NCI-H446 treated with DMSO at 0.1 percent for 48 hours (cell line): ENCODE results near the gene ITIH6.
A peak's percentile ranks its signal among the peaks of the same experiment; 100 is the strongest.
"Not testable (repeated sequence)": the region's sequence is repeated elsewhere in the genome, so short reads cannot be mapped to it uniquely, and the experiment has no call there.

Experiments used
- DNase-seq: peaks from one replicate; lab custom pipeline; 2025; lab: John Stamatoyannopoulos, UW

The ITIH6 gene

GRCh38 chrX:54798137-54798536 lies at the start of gene ITIH6:
ITIH6 (minus strand) TSS chrX:54798255; CDS start chrX:54798210, 45 bp downstream.
- DNase-seq: no peak

DNA sequence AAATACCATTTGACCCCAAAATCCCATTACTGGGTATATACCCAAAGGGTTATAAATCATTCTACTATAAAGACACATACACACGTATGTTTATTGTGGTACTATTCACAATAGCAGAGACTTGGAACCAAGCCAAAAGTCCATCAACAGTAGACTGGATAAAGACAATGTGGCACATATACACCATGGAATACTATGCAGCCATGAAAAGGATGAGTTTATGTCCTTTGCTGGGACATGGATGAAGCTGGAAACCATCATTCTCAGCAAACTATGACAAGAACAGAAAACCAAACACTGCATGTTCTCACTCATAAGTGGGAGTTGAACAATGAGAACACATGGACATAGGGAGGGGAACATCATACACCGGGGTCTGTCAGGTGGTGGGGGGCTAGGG lies 49.6 kb upstream of the ITIH6 start:
- DNase-seq: not testable (repeated sequence)

DNA sequence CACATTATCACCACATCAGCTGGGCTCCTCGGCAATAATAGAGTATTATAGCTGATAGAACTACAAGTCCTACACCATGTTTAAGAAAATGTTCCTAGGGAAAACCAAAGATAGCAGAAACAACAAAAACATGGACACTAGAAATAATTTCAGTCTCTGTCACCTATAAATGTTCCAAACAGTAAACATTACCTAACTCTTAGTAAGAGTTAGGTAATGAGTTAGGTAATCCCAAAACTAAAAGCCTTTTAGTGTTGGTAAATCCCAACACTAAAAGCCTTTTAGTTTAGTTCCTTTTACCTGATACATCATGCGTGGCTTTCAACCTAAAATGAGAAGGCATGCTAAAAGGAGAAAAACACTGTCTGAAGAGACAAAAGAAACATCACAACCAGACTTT lies 45.0 kb upstream of the ITIH6 start:
- DNase-seq: no peak

- no peak for DNase-seq
These were observed 44.6 kb upstream of the ITIH6 start for GRCh38 chrX:54842607-54843006.

- not testable (repeated sequence) for DNase-seq
These were observed 43.3 kb upstream of the ITIH6 start for GRCh38 chrX:54841184-54841874.

GRCh38 chrX:54838583-54838982 lies 40.5 kb upstream of the ITIH6 start:
- no peak for DNase-seq

- no peak for DNase-seq
These were observed 28.5 kb upstream of the ITIH6 start for GRCh38 chrX:54826598-54826997.

DNA sequence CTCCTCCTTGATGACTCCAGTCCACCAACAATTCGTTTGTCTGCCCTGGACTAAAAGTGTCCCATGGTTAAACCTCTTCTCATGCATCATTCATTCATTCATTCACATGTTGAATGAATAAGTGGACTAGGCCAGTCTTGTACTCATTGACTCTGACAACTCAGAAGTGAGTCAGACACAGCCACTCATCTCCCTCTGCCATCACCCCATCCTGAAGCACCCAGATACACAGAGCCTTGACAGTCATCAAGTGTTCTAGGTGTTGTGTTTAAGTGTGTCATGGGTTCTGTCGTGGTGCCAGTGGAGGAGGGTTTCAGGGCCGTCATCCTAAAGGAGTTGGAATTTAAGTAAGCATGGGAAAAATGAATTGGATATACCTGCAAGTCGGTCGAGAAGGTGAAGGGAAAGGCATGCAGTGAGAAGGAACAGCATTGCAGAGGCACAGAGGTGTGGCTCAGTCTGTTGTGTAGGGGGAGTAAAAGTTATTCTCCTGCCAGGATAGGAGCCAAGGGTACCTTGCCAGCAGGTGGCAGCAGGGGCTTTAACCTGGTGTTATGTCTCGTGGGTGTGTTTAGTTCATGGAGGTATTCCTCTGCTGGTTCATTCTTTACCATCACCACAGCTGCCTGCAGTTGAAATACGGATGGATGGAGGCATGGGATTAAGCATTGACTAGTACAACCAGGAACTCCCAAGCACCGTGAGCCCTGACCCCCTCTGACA lies 27.8 kb upstream of the ITIH6 start:
- no peak for DNase-seq

DNA sequence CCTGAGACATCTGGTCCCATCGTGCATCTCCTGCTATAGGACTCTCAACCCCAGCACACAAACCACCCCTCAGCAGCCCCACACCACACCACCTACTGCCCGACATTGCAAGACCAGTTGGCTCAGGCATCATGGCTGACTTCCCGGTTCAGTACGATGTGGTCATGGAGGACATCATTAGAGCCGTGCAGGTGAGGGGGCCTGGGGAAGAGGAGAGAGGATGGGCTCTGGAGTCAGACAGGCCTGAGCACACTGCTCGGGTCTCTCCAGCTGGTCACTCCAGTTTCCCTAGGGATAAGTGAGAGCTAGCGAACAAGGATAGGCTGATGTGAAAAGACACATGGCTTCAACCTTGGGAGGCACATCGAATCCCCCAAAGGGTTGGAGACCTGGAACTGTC lies 26.7 kb upstream of the ITIH6 start:
- no peak for DNase-seq

GRCh38 chrX:54824195-54824594 lies 26.1 kb upstream of the ITIH6 start:
- no peak for DNase-seq

GRCh38 chrX:54821310-54821709 lies 23.3 kb upstream of the ITIH6 start:
- no peak for DNase-seq

DNA sequence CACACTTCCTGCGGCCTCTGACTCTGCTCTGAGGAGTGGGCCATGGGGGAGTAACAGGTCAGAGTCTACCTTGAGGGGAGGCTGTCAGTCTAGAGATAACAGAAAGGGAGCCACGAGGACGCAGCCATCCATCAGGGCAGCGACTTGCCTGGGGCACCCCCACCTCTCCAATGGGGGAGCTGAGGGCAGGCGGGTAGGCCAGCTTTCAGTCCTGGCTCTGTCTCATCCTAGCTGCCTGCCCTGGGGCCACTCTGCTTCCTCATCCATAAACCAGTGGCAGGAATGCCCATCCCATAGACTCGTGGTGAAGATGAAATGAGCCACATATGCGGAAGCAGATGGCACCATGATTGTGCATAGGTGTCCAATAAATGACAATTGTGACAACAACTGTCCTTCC lies 22.7 kb upstream of the ITIH6 start:
- no peak for DNase-seq

GRCh38 chrX:54819201-54819600 lies 21.1 kb upstream of the ITIH6 start:
- no peak for DNase-seq

DNA sequence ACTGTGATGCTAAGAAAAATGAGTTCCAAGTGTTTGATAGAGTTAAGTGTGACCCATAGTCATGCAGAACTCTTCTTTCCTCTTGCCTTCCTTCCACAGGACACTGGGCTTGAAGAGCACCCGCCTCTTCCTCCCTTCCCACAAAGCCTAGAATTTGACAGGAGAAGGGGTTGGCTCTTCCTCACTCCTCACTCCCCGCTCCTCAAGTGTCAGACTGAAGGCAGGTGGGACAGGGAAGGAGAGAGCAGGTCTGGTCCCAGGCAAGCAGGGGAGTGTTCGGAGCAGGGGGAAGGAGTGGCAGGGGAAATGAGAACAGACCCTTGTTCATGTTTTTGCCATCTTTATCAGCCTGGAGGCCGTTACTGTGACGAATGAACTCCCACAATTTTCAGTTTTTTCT lies 20.2 kb upstream of the ITIH6 start:
- DNase-seq: no peak

GRCh38 chrX:54817220-54817820 lies 19.3 kb upstream of the ITIH6 start:
- DNase-seq: no peak

GRCh38 chrX:54812306-54812705 lies 14.3 kb upstream of the ITIH6 start:
- no peak for DNase-seq

- no peak for DNase-seq
These were observed 13.3 kb upstream of the ITIH6 start for GRCh38 chrX:54811301-54811885.

DNA sequence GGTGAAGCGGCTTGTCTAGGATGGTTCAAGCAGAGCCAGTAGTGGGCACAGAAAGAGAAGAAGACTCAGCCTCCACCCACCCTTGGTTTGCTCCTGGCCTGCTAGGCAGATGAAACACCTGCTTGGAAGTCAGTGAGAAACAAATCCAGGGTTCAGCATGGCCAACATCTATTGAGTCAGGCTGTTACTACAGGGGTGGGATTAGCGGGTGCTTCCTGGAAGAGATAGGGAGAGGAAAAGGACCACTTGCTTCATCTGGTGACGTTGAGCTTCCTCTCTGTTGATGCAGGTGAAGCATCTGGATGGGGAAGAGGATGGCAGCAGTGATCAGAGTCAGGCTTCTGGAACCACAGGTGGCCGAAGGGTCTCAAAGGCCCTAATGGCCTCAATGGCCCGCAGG lies 12.5 kb upstream of the ITIH6 start:
- no peak for DNase-seq

DNA sequence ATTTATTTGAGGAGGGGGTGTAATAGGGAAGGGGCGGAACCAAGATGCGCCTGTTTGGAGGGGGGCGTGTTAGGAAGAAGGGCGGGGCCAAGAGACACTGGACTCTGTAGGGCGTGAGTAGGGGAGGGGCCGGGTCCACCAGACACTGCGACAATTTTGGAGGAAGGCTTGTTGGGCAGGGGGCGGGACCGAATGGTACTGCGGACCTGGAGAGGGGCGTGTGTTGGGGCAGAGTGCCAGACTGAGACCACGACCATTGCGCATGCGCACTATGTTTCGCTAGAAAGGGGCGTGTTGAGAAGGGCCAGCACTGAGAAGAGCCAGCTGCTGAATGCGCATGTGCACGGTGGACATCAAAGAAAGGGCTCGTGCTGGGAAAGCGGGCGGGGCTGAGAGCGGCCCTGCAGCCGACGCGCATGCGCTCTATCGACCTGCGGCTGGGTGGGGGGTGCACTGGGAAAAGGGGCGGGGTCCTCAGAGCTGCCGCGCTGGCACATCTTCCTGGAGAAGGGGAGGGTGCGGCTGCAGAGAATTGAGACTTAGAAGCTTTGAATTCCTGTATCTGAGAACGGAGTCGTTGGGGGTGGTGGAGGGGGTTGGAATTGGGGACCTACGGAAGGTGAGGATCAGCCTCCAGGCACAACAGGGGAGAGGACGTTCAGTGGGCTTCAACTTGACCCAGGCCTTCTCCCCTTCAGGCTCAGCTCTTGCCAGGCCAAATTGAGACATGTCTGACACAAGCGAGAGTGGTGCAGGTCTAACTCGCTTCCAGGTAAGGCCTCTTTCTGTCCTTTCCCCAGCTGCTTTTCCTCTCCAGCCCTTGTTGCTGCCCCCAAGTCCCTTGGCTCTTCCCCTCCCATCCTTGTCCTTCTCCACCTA lies 10.8 kb upstream of the ITIH6 start:
- peak; percentile 89 for DNase-seq

DNA sequence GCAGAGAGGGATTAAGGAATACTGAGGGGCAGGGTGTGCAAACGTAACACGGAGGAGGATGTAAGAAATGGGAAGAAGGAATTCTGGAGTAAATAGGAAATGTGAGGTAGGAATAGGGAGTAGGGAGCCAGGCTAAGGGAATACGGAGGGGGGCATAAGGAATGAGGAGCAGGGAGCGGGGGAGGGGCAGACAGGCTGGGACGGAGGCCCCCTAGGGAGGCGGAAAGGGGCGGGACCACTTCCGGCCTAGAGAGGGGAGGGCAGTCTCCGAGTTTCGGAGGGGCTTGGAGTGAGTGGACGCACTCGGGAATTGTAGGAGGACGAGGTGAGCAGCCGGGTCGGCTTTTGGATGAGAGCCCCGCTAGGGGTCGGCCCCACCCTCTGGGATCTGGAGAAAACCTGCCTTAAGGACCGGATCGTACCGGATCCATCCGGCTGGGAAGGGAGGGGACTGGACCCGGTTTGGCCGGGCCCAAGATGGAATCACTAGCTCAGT lies 10.1 kb upstream of the ITIH6 start:
- DNase-seq: no peak

GRCh38 chrX:54807524-54808108 lies 9.6 kb upstream of the ITIH6 start, which contains the start of gene MAGED2:
MAGED2 (plus strand) TSS chrX:54807745; CDS start chrX:54809332, 1,587 bp downstream.
- DNase-seq: no peak
